NCI-H2171 (cell line): ENCODE results near the gene CCNK.

Experiments
- DNase-seq: peaks from one replicate; lab custom pipeline; 2025; lab: John Stamatoyannopoulos, UW

Gene CCNK

DNA sequence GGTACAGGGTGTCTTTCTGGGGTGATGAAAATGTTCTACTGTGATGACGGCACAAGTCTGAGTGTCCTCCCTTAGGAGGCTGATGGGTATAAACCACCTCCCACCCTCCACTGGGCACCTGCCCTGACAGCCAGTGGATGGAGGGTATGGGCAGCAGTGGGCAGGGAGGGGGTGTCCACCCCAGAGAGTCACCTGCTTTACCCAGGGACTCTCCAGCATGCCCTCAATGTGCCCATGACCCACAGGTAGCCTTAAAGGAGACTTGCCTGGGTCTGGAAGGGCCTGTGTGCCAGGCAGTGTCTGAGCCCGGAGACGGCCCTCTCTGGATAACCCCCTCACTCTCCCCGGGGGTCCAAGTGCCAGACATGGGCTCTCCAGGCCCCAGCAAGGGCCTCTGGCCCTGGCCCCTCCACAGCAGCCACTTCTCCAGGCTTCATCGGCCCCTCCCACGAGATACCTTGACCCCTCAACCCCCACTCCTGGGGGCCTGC, 38.8 kb downstream of the CCNK start:
- no peak for DNase-seq

GRCh38 chr14:99520571-99521081, 39.4 kb downstream of the CCNK start:
- no peak for DNase-seq

- no peak for DNase-seq
Observed at GRCh38 chr14:99521176-99522024, 40.2 kb downstream of the CCNK start.

GRCh38 chr14:99522025-99522401, 40.8 kb downstream of the CCNK start:
- no peak for DNase-seq

DNA sequence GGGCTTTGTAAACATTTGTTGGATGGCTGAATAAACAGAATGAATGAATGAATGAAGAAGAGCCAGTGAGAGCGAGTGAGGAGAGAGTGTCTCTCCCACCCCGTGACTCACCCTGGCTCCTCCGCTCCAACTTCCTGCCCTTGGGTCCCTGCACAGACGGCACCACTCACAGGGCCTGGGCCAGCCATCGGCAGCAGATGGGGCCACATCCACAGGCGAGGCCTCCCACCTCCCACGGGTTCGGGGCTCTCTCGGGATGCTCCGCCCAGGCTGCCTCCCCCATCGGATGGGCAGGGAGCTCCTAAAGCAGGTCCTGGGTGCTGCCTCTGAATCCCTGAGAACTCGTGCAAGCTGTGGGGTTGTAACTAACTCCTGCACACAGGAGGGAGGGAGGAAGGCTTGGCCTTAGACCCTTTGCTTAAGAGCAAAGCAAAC, 41.3 kb downstream of the CCNK start:
- peak; percentile 10 for DNase-seq

- DNase-seq: no peak
Observed at GRCh38 chr14:99522934-99523703, 41.9 kb downstream of the CCNK start.

DNA sequence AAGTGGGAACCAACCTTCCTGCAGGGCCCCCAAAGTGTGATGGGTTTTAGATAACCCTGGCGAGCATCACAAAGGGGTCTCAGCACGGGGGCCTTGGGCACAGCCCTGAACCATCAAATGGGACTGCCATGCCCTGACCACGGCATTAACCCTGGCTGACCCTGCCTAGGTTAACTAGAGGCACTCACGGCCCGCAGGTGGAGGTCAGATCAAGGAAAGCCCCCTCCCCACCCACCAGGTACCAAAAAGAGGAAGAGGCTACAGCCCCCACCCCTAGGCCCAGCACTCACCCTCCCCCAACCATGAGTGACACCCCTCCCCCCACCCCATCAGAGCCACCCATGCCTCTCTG, 42.5 kb downstream of the CCNK start:
- DNase-seq: no peak

GRCh38 chr14:99524091-99524661, 43.0 kb downstream of the CCNK start:
- no peak for DNase-seq

DNA sequence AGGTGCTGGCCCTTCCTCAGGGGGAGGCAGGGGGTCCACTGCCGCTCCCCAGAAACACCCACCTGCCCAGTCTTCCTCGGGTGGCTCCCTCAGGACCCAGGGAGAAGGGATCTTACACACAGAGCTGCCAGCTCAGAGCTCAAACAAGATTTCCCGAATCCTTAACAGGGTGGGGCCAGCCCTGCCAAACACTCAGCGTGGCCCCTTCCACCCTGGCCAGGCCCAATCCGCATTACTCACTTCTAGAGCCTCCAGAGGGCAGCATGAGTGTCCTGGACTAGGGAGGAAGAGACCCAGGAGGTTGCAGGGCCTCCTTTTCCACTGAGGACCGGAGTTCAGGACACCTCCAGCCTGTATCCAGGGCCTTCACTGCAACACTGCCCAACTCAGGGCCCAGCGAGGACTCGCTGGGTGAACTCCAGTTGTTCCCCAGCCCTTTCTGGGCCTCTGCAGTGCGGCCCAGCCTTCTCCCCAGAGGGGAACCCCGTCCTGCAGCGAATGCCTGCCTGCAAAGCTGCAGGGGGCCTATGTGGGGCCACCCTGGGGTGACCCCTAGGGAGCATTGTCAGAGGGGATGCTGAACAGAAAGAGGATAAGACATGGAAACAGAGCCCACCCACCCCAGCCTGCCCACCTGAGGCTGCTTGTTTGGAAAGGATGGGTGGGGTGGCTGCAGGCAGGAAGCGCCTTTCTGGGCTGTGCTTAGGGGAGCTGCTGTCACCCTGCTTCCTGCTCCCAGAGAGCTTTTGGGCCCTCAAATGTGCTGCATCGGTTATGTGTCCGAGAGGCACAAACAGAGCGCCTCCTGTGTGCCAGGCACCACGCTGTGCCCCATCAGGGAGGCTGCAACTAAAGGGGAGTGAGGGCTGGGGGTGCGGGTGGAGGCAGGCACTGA, 43.8 kb downstream of the CCNK start:
- DNase-seq: no peak

DNA sequence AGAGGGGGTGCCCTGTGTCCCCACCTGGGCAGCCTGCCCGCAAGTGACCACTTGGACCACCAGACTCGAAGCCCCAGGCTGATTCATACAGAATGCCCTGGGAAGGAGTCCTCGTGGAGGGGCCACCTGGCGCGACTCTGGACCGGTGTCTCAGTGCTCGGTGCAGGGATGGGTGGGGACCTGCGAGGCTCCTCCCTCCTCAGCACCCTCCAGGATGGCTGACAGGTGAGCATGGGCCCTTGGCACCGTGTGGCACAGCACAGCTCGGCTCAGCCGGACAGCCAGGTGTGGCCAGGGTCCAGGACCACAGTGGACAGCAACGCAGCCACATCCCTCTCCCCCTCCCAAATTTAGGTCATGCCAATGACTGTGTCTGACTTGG, 44.5 kb downstream of the CCNK start:
- no peak for DNase-seq

DNA sequence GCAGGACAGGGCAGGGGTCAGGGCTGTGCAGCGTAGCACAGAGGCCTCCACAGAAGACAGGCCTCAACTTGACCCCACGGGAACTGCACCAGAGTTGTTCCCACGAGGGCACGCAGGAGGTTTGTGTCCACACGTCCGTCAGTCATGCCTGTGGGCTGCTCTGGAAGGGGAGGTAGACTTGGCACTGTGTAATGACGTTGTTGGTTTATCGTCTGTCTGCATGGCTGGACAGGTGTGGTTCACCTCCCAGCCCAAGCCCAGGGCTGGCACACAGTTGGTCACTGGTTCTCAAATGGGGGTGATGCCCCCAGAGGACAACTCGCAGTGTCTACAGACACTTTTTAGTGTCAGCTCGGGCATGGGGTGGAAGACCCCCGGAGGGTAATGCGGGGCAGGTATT, 45.8 kb downstream of the CCNK start:
- no peak for DNase-seq

DNA sequence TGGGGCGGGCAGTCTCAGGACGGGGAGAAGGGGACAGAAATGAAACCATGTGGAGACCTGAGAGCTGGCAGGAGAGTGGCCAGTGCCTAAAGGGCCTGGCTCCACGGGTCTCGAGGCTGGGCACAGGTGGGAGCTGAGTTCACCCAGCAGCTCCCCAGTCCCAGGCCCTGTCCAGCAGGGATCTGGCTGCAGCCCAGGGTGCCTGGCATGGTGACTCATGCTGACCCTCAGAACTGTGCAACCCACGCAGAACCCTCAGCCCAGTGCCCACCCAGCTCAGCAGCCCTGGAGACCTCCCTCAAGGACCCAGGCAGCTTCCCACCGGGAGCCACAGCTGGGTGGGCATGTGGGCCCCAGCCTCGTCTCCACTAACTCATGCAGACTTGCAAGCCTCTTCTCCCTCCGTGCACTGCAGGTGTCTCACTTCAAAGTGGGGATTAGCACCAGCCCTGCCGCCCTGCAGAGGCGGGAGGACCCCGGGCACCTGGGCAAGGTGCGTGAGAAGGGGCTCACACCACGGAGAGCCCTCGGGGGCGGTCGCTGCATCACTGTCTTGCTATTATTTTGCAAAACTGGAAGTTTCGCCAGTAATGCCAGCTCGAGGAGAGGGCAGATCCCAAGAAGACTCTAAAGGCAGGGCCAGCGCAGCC, 46.3 kb downstream of the CCNK start:
- no peak for DNase-seq

DNA sequence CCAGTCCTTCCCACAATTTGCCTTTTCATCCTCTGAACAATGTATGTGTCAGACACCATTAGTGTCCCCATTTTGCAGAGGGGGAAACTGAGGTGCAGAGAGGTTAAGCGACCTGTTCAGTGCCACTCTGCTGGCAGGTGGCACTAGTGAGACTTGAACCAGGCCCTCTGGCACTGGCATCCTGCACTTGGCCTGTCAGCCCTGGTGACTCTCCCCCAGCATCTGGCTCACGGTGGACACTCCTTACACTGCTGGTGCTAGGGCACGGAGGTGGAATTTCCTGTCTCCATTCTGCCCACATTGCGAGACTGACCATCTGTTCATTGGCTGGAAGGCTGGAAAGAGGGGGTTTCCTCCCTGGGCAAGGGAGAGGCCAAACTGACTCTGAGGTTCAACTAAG, 48.7 kb downstream of the CCNK start:
- no peak for DNase-seq

DNA sequence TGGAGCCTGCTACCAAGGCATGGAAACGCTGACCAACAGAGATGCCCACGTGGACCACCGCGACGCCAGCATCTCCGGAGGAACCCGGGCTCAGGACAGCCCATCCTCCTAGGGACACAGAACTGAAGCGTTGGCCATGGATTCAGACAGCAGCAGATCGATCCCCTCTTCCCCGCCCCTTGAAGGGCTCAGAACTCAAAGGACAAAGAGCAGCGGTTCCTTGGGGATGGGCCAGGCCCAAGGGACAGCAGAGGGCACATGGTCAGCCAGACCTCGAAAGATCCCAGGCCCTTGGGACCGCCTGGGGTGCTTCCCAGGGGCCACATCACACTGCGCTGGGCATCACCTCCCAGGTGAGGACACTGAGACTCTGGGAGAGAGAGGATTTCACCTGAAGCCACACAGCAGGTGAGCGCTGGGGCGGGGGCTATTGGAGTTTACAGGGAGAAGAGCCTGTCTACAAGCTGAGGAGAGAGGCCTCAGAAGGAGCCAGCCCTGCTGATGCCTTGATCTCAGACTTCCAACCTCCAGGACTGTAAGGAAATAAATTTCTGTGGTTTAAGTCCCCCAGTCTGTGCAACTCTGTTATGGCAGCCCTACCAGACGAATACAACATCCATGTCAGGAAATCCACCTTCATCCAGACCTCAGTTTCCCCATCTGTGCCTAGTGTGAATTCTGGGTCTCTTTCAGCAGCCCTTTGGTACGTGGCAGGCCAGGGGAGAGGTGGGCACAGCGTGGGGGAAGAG, 49.4 kb downstream of the CCNK start:
- DNase-seq: no peak

GRCh38 chr14:99531251-99532096, 50.3 kb downstream of the CCNK start:
- no peak for DNase-seq

DNA sequence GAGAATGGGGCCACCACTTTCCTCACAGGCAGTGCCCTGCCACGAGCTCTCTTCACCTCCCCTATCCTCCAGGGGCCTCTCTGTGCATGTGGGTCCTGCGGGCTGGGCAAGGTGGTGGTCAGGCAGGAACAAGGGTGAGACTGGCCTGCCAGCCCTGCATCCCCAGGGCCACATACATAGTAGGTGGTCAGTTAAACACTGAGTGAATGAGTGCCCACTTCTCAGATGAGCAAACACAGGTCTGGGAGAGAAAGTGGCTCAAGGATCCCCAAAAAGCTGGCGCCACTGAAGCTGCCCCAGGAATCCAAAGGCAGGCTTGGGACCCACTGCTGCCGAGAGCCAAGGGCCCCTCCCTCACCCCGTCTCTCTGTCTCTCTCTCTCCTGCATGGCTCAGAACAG, 51.1 kb downstream of the CCNK start:
- no peak for DNase-seq

- no peak for DNase-seq
Observed at GRCh38 chr14:99534333-99534732, 53.1 kb downstream of the CCNK start.

DNA sequence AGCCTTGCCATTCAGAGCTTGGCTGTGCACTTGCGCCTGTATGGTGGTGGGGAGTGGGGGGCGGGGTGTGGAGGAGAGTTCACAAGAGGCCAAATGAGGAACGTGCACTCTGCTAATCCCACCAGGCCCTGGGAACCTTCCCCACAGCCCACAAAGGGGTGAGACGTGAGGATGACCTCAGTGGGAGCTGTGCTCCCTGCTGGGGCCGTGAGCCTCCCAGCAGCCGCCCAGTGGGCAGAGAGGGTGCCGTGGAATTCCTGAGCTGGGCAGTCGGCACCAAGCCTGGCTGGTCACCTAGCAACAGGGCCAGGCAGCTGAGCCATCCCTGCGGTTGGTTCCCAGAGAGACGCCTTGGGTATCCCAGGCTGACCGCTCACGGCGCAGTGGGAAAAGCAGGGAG, 53.7 kb downstream of the CCNK start:
- no peak for DNase-seq

DNA sequence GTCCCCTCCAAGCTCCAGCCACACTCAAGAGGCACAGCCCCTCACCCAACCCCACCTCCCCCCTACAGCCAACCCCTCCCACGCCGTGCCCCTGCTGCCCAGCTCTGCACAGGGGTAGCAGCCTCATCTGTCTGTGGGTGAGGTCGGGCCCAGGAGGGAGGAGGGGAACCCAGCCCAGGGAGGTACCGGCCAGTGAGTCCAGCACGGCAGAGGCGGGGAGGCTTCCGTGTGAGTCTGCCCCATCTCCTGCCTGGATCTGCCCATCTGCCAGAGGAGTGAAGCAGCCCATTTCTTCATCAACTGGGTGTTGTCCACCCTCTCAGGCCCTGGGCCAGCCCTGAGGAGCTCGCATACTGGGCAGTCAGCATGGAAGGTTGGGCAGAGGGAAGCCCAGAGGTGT, 54.2 kb downstream of the CCNK start:
- no peak for DNase-seq
